H1 (cell line): ENCODE data around the gene KIF4A. TPM values are rescaled to one million over a fixed set of nuclear protein-coding genes. Genes with fewer than 3 reads are reported as not detected.
A peak's percentile ranks its signal among the peaks of the same experiment; 100 is the strongest.

Source experiments
- CTCF ChIA-PET: fragments of 300-600 bp; sonication (Branson Sonifier 250); formaldehyde crosslinking; loops from one replicate; lab custom pipeline; 2021; ENCODE audit not compliant: partially characterized antibody; lab: Charles Lee
- POLR2A ChIA-PET: fragments of 300-600 bp; sonication (Branson Sonifier 250); formaldehyde crosslinking; loops from one replicate; lab custom pipeline; 2021; ENCODE audit warnings: inconsistent platforms; ENCODE audit not compliant: partially characterized antibody; lab: Charles Lee
- DNase-seq, 2 experiments: peaks; one replicate each; pipeline versions ENCODE4 v3.0.0 to v3.0.0-alpha.2; 2010 to 2022; ENCODE audit warnings: low spot score in 2 of 2, low read depth in 1 of 2, mixed read lengths in 1 of 2
- FAIRE-seq: peaks from 2 replicates; lab custom pipeline; 2011; peaks lifted over from hg19 to GRCh38; lab: Jason Lieb, UNC
- H2AFZ ChIP-seq: 2 replicates; pipeline ENCODE4 v1.8.1; 2012; ENCODE audit warnings: low read length, inconsistent platforms
- H2AK5ac ChIP-seq: 2 replicates; pipeline ENCODE4 v1.6.1; 2013; ENCODE audit warnings: low read depth, low read length
- H2BK120ac ChIP-seq: replicated peaks from 2 replicates; pipeline ENCODE3; 2013; ENCODE audit warnings: low read depth, low read length, inconsistent platforms
- H2BK12ac ChIP-seq: 2 replicates; pipeline ENCODE4 v1.6.1; 2013; ENCODE audit warnings: low read depth, low read length
- H2BK15ac ChIP-seq: 2 replicates; pipeline ENCODE4 v1.6.1; 2013; ENCODE audit warnings: low read length
- H2BK20ac ChIP-seq: 2 replicates; pipeline ENCODE4 v1.6.1; 2013; ENCODE audit warnings: low read length
- H2BK5ac ChIP-seq: 2 replicates; pipeline ENCODE4 v1.6.1; 2013; ENCODE audit warnings: low read depth, low read length
- H3K14ac ChIP-seq: 2 replicates; pipeline ENCODE4 v1.6.1; 2013; ENCODE audit warnings: inconsistent platforms; ENCODE audit not compliant: insufficient read length
- H3K18ac ChIP-seq: 2 replicates; pipeline ENCODE4 v1.6.1; 2013; ENCODE audit warnings: low read length; ENCODE audit errors: extremely low read depth
- H3K23ac ChIP-seq: 2 replicates; pipeline ENCODE4 v1.6.1; 2013; ENCODE audit warnings: inconsistent platforms; ENCODE audit not compliant: insufficient read length
- H3K23me2 ChIP-seq: 2 replicates; pipeline ENCODE4 v1.6.1; 2013; ENCODE audit warnings: low read depth, low read length
- H3K27ac ChIP-seq: 2 replicates; pipeline ENCODE4 v1.6.1; 2011; ENCODE audit warnings: low read depth, low read length, inconsistent platforms
- H3K27me3 ChIP-seq, 4 experiments: replicated peaks in 1 of 4; 1 replicate in 1 of 4; 2 replicates in 3 of 4; pipeline versions ENCODE4 v1.6.1 to v1.8.1; 2011 to 2013; ENCODE audit warnings: low read length in 3 of 4, mild to moderate bottlenecking in 3 of 4, inconsistent platforms in 2 of 4, mixed read lengths in 2 of 4, moderate library complexity in 1 of 4; ENCODE audit not compliant: control insufficient read depth in 3 of 4, insufficient read depth in 3 of 4; ENCODE audit errors: extremely low read depth in 1 of 4
- H3K36me3 ChIP-seq, 4 experiments: 2 replicates each; pipeline versions ENCODE4 v1.6.1 to v1.8.1; 2011 to 2013; ENCODE audit warnings: mild to moderate bottlenecking in 4 of 4, low read length in 3 of 4, moderate library complexity in 2 of 4, control low read depth in 1 of 4, inconsistent platforms in 1 of 4; ENCODE audit not compliant: insufficient read depth in 4 of 4, control insufficient read depth in 2 of 4
- H3K4ac ChIP-seq: replicated peaks from 2 replicates; pipeline ENCODE3; 2013; ENCODE audit warnings: low read length, low read depth, mixed read lengths, inconsistent platforms; ENCODE audit not compliant: insufficient read length
- H3K4me1 ChIP-seq, 4 experiments: replicated peaks in 1 of 4; 1 replicate in 1 of 4; 2 replicates in 3 of 4; pipeline versions ENCODE4 v1.6.1 to v1.8.1; 2011 to 2013; ENCODE audit warnings: low read length in 3 of 4, inconsistent platforms in 2 of 4, mixed read lengths in 1 of 4; ENCODE audit not compliant: insufficient read depth in 4 of 4, control insufficient read depth in 3 of 4
- H3K4me2 ChIP-seq, 2 experiments: 2 replicates each; pipeline versions ENCODE4 v1.6.1 to v1.8.1; 2011 to 2013; ENCODE audit warnings: low read depth in 2 of 2, low read length in 2 of 2, control low read depth in 1 of 2, inconsistent platforms in 1 of 2, mild to moderate bottlenecking in 1 of 2; ENCODE audit not compliant: insufficient read depth in 1 of 2
- H3K4me3 ChIP-seq, 4 experiments: fragments of 200-600, 300-600 bp in 1 of 4; sonication (generic), shearing (Covaris generic), sonication (Bioruptor Twin) in 1 of 4; 2 replicates each; pipeline versions ENCODE4 v1.5.1 to v1.8.1; 2011 to 2016; ENCODE audit warnings: low read length in 4 of 4, low read depth in 3 of 4, control low read depth in 2 of 4, inconsistent platforms in 2 of 4, mild to moderate bottlenecking in 2 of 4, mixed read lengths in 1 of 4, moderate library complexity in 1 of 4; ENCODE audit not compliant: insufficient read depth in 2 of 4; ENCODE audit errors: extremely low read depth in 1 of 4
- H3K56ac ChIP-seq: replicated peaks from 2 replicates; pipeline ENCODE3; 2013; ENCODE audit warnings: low read depth, mild to moderate bottlenecking, mixed read lengths, low read length, inconsistent platforms; ENCODE audit not compliant: insufficient read length
- H3K79me1 ChIP-seq: 2 replicates; pipeline ENCODE4 v1.6.1; 2013; ENCODE audit warnings: low read depth, low read length, control low read depth
- H3K79me2 ChIP-seq, 2 experiments: 2 replicates each; pipeline versions ENCODE4 v1.6.1 to v1.8.1; 2012 to 2013; ENCODE audit warnings: low read length in 2 of 2, mild to moderate bottlenecking in 2 of 2, inconsistent platforms in 1 of 2; ENCODE audit not compliant: insufficient read depth in 2 of 2, control insufficient read depth in 1 of 2
- H3K9ac ChIP-seq, 4 experiments: replicated peaks in 1 of 4; 1 replicate in 1 of 4; 2 replicates in 3 of 4; pipeline versions ENCODE4 v1.6.1 to v1.8.1; 2011 to 2013; ENCODE audit warnings: low read depth in 3 of 4, low read length in 3 of 4, control low read depth in 2 of 4, mild to moderate bottlenecking in 2 of 4, moderate library complexity in 2 of 4, inconsistent platforms in 1 of 4; ENCODE audit errors: extremely low read depth in 1 of 4
- H3K9me3 ChIP-seq, 2 experiments: 2 replicates each; pipeline versions ENCODE4 v1.6.1 to v1.8.1; 2012 to 2013; ENCODE audit warnings: mild to moderate bottlenecking in 2 of 2, moderate library complexity in 2 of 2, control low read depth in 1 of 2, inconsistent platforms in 1 of 2, low read depth in 1 of 2, low read length in 1 of 2, mixed read lengths in 1 of 2; ENCODE audit not compliant: insufficient read depth in 2 of 2
- H4K20me1 ChIP-seq, 2 experiments: replicated peaks in 1 of 2; 2 replicates each; pipeline versions ENCODE3 to v1.8.1; 2011 to 2013; ENCODE audit warnings: inconsistent platforms in 2 of 2, low read length in 2 of 2, mild to moderate bottlenecking in 1 of 2; ENCODE audit not compliant: insufficient read depth in 2 of 2, control insufficient read depth in 1 of 2
- H4K5ac ChIP-seq: 2 replicates; pipeline ENCODE4 v1.6.1; 2013; ENCODE audit warnings: low read length, low read depth, mixed read lengths, inconsistent platforms; ENCODE audit not compliant: insufficient read length
- H4K8ac ChIP-seq: 2 replicates; pipeline ENCODE4 v1.8.0; 2013; ENCODE audit warnings: mild to moderate bottlenecking, moderate library complexity, low read length, inconsistent platforms; ENCODE audit not compliant: insufficient read depth; ENCODE audit errors: extremely low read depth
- H4K91ac ChIP-seq: replicated peaks from 2 replicates; pipeline ENCODE3; 2013; ENCODE audit warnings: low read length, mixed read lengths, inconsistent platforms; ENCODE audit not compliant: insufficient read length
- CTCF ChIP-seq, 3 experiments: IDR thresholded peaks; 1 replicate in 2 of 3; 2 replicates in 1 of 3; pipeline versions ENCODE4 v1.5.1 to v1.6.1; 2011; ENCODE audit warnings: low read length in 3 of 3, mild to moderate bottlenecking in 3 of 3, inconsistent platforms in 2 of 3, low read depth in 1 of 3, moderate library complexity in 1 of 3; ENCODE audit not compliant: insufficient read depth in 1 of 3; ENCODE audit errors: control extremely low read depth in 1 of 3
- KDM4A ChIP-seq: IDR thresholded peaks from one replicate; pipeline ENCODE4 v1.7.1; 2012; ENCODE audit warnings: low read depth, mild to moderate bottlenecking, moderate library complexity, low read length, inconsistent platforms; ENCODE audit not compliant: severe bottlenecking
- RAD21 ChIP-seq, 2 experiments: IDR thresholded peaks in 1 of 2; conservative IDR thresholded peaks in 1 of 2; 2 replicates each; pipeline ENCODE4 v1.6.1; 2011; ENCODE audit warnings: low read depth in 2 of 2, low read length in 2 of 2, improper control_type of control experiment in 1 of 2, inconsistent platforms in 1 of 2, mild to moderate bottlenecking in 1 of 2, moderate library complexity in 1 of 2
- WGBS, 2 experiments: shearing (Covaris generic) in 1 of 2; methylation state at CpG; one replicate each; pipeline versions ENCODE4 v1.1.6 to v1.1.7; 2013 to 2015; ENCODE audit warnings: low lambda C conversion rate in 2 of 2, mixed read lengths in 2 of 2, inconsistent platforms in 1 of 2, low coverage in 1 of 2, missing lambda C conversion rate in 1 of 2; ENCODE audit not compliant: insufficient replicate concordance in 2 of 2, insufficient coverage in 1 of 2, insufficient read length in 1 of 2; ENCODE audit errors: extremely low coverage in 1 of 2, missing lambda C conversion rate in 1 of 2; 5-methylcytosine and 5-hydroxymethylcytosine counted together
- polyA plus RNA-seq, 7 experiments: library from polyadenylated mRNA; depleted of rRNA in 3 of 7; stranded (reverse) in 5 of 7; unstranded in 2 of 7; fragments of >200 nt in 5 of 7; fragments of 200-250 nt in 2 of 7; gene quantifications; 1 replicate in 5 of 7; 2 replicates in 1 of 7; 4 replicates in 1 of 7; pipeline versions ENCODE4 v1.2.1 to v1.2.3, GENCODE V29; 2011 to 2013; ENCODE audit warnings: missing spikeins in 2 of 7, mixed read lengths in 2 of 7
- total RNA-seq: library from RNA; stranded (reverse); fragmentation: NEBNext Ultra II Directional; extraction: Animal tissue kit (Norgen Biotek cat#: 25700); gene quantifications from 2 replicates; pipeline ENCODE4 v1.2.1, GENCODE V29; 2021

The KIF4A gene
- total and polyA plus RNA-seq, 2 of the 8 experiments (the other 6 are each of a cell fraction or from before 2014, with no cell fraction given), result 10.9 to 35.7 TPM

- ChIA-PET CTCF (interaction anchor here (1.7 kb wide), 1 partner anchor 10 kb away, joined by 11 read pairs; no protein-coding TSS in a partner anchor), POLR2A (interaction anchor here (3.0 kb wide), 1 partner anchor 10 kb away, joined by 22 read pairs; no protein-coding TSS in a partner anchor)
- Histone ChIP-seq H2BK12ac (no peak overlapping the region), H3K79me1 (no peaks in the 10 kb centered on the region), H3K9me3 (no peaks in the 10 kb centered on the region), H3K4ac (no peak overlapping the region), H2BK20ac (no peak overlapping the region), H4K20me1 (no peaks in the 10 kb centered on the region), H3K27me3 (peaks cover 0 to 12% (median 10%) of the 10 kb centered on the region in 4 experiments; a peak in 4 of 7 replicates), H3K27ac (no peak overlapping the region), H4K5ac (no peak overlapping the region), H2BK15ac (no peak overlapping the region), H4K91ac (no peak overlapping the region), H4K8ac (no peak overlapping the region; the same call in none of the 2 replicates), H3K23me2 (no peaks in the 10 kb centered on the region; the same call in 1 of the 2 replicates), H3K4me2 (peak overlapping the region; percentile 60 to 68), H2AK5ac (no peak overlapping the region), H3K23ac (no peak overlapping the region), H2AFZ (no peak overlapping the region), H3K4me1 (no peaks in the 10 kb centered on the region; a peak in 1 of 7 replicates), H3K79me2 (no peaks in the 10 kb centered on the region), H3K9ac (no peak overlapping the region), H2BK5ac (no peak overlapping the region), H3K36me3 (no peaks in the 10 kb centered on the region), H2BK120ac (no peak overlapping the region), H3K14ac (no peak overlapping the region), H3K4me3 (peak overlapping the region; percentile 2 to 54 (median 10); a peak in 4 of 8 replicates), H3K56ac (no peak overlapping the region), H3K18ac (no peak overlapping the region)
- TF ChIP-seq RAD21 (IDR thresholded peaks at IDR 0.05 in 1 of 2, conservative IDR thresholded peaks at IDR 0.05 in 1 of 2; ENCODE audit: low read depth in 2 of 2, low read length in 2 of 2) (no peak; a peak in 1 of 4 replicates), KDM4A (peak; percentile 14), CTCF (IDR thresholded peaks at IDR 0.05; ENCODE audit: control extremely low read depth in 1 of 3, insufficient read depth in 1 of 3, low read depth in 1 of 3, low read length in 3 of 3) (no peak)
- WGBS, 2 experiments, result 10% methylated on average over 20 of the region's 61 CpGs; no CpG with 5 or more reads in 1 of the 2 experiments
- DNase-seq (no peak), FAIRE-seq (no peak)
Observed at GRCh38 chrX:70444946-70445656, 155.2 kb downstream of the KIF4A start.
